Endothelial cell of umbilical vein (primary cell): ENCODE data around the gene NYAP2. TPM values are rescaled to one million over a fixed set of nuclear protein-coding genes. Genes with fewer than 3 reads are reported as not detected.

Experiments
- BruUV-seq: library from RNA; stranded (reverse); fragments of 400-500 nt; replicated peaks from 2 replicates; lab custom pipeline; 2021; lab: Mats Ljungman, UMichigan
- CTCF ChIA-PET: fragments of 300-600, 350-600 bp; sonication (Branson Sonifier 250); formaldehyde crosslinking; loops from one replicate; lab custom pipeline; 2021; ENCODE audit warnings: antibody characterized with exemption, inconsistent platforms; lab: Charles Lee
- POLR2A ChIA-PET: fragments of 300-600, 350-600 bp; sonication (Branson Sonifier 250); formaldehyde crosslinking; loops from one replicate; lab custom pipeline; 2021; ENCODE audit warnings: antibody characterized with exemption, inconsistent platforms; lab: Charles Lee
- DNase-seq: peaks from one replicate; pipeline ENCODE4 v3.0.0-alpha.2; 2011; ENCODE audit warnings: low read depth, low spot score
- FAIRE-seq: peaks from 2 replicates; lab custom pipeline; 2011; peaks lifted over from hg19 to GRCh38; lab: Jason Lieb, UNC
- H2AFZ ChIP-seq: 2 replicates; pipeline ENCODE4 v1.6.0; 2012; ENCODE audit warnings: low read depth, low read length, control low read depth, inconsistent platforms
- H3K27ac ChIP-seq: 2 replicates; pipeline ENCODE4 v1.5.1; 2011; ENCODE audit warnings: low read depth, mild to moderate bottlenecking, control low read depth, low read length, moderate library complexity; ENCODE audit not compliant: insufficient read depth
- H3K27me3 ChIP-seq, 2 experiments: 2 replicates each; pipeline versions ENCODE4 v1.6.0 to v1.6.1; 2011; ENCODE audit warnings: low read length in 2 of 2, mixed read lengths in 1 of 2; ENCODE audit not compliant: control insufficient read depth in 2 of 2, insufficient read depth in 2 of 2
- H3K36me3 ChIP-seq, 2 experiments: 2 replicates in 1 of 2; 3 replicates in 1 of 2; pipeline ENCODE4 v1.5.1; 2011; ENCODE audit warnings: low read length in 2 of 2, mild to moderate bottlenecking in 1 of 2, moderate library complexity in 1 of 2; ENCODE audit not compliant: control insufficient read depth in 2 of 2, insufficient read depth in 2 of 2; ENCODE audit errors: extremely low read depth in 1 of 2
- H3K4me1 ChIP-seq: 3 replicates; pipeline ENCODE4 v1.5.1; 2011; ENCODE audit warnings: mild to moderate bottlenecking, low read length; ENCODE audit not compliant: control insufficient read depth, insufficient read depth; ENCODE audit errors: extremely low read depth
- H3K4me2 ChIP-seq: 2 replicates; pipeline ENCODE4 v1.6.1; 2011; ENCODE audit warnings: low read length, control low read depth, mixed read lengths; ENCODE audit not compliant: insufficient read depth
- H3K4me3 ChIP-seq, 3 experiments: fragments of 200-600 bp in 1 of 3; sonication (generic), shearing (Covaris generic) in 1 of 3; replicated peaks in 1 of 3; 2 replicates each; pipeline ENCODE4 v1.5.1; 2011 to 2016; ENCODE audit warnings: control low read depth in 3 of 3, low read length in 3 of 3, mild to moderate bottlenecking in 2 of 3, inconsistent platforms in 1 of 3, low read depth in 1 of 3, moderate library complexity in 1 of 3; ENCODE audit not compliant: insufficient read depth in 1 of 3
- H3K79me2 ChIP-seq: 2 replicates; pipeline ENCODE4 v1.6.0; 2012; ENCODE audit warnings: low read length, inconsistent platforms; ENCODE audit not compliant: control insufficient read depth, insufficient read depth
- H3K9ac ChIP-seq: replicated peaks from 2 replicates; pipeline ENCODE3; 2011; ENCODE audit warnings: low read length, control low read depth; ENCODE audit not compliant: insufficient read depth; ENCODE audit errors: extremely low read depth
- H3K9me1 ChIP-seq: replicated peaks from 3 replicates; pipeline ENCODE4 v1.6.0; 2011; ENCODE audit warnings: mild to moderate bottlenecking, low read length; ENCODE audit not compliant: control insufficient read depth, insufficient read depth; ENCODE audit errors: extremely low read depth
- H3K9me3 ChIP-seq: replicated peaks from 2 replicates; pipeline ENCODE4 v1.5.1; 2012; ENCODE audit warnings: low read length, inconsistent platforms; ENCODE audit not compliant: control insufficient read depth, insufficient read depth
- H4K20me1 ChIP-seq: replicated peaks from 2 replicates; pipeline ENCODE3; 2011; ENCODE audit warnings: mild to moderate bottlenecking, low read length; ENCODE audit not compliant: control insufficient read depth, insufficient read depth; ENCODE audit errors: extremely low read depth
- CTCF ChIP-seq, 2 donors: IDR thresholded peaks; 1 replicate in 1 of 2; 2 replicates in 1 of 2; pipeline ENCODE4 v1.5.1; 2011; ENCODE audit warnings: low read length in 2 of 2, mild to moderate bottlenecking in 2 of 2, moderate library complexity in 2 of 2, control low read depth in 1 of 2, inconsistent platforms in 1 of 2, low read depth in 1 of 2; ENCODE audit not compliant: insufficient read depth in 1 of 2; ENCODE audit errors: extremely low read depth in 1 of 2
- EZH2 ChIP-seq: IDR thresholded peaks from 2 replicates; pipeline ENCODE4 v1.6.1; 2012; ENCODE audit warnings: borderline replicate concordance, low read depth, mild to moderate bottlenecking, moderate library complexity, low read length, inconsistent platforms; ENCODE audit not compliant: severe bottlenecking
- FOS ChIP-seq: IDR thresholded peaks from 2 replicates; pipeline ENCODE4 v1.6.1; 2011; ENCODE audit warnings: mild to moderate bottlenecking, low read length, moderate library complexity, borderline replicate concordance; ENCODE audit not compliant: insufficient read depth
- GATA2 ChIP-seq: IDR thresholded peaks from 2 replicates; pipeline ENCODE4 v1.7.0; 2011; ENCODE audit warnings: low read depth, mild to moderate bottlenecking, moderate library complexity, mixed read lengths, low read length; ENCODE audit not compliant: insufficient read length, insufficient read depth
- JUN ChIP-seq: IDR thresholded peaks from 2 replicates; pipeline ENCODE4 v1.6.1; 2011; ENCODE audit warnings: borderline replicate concordance, low read depth; ENCODE audit not compliant: insufficient read length, insufficient read depth
- MYC ChIP-seq: IDR thresholded peaks from one replicate; pipeline ENCODE4 v1.6.1; 2011; ENCODE audit warnings: mild to moderate bottlenecking, low read depth, low read length
- POLR2A ChIP-seq: IDR thresholded peaks from 2 replicates; pipeline ENCODE4 v1.6.1; 2012; ENCODE audit warnings: low read depth, mild to moderate bottlenecking, control low read depth, low read length
- POLR2AphosphoS5 ChIP-seq: IDR thresholded peaks from 2 replicates; pipeline ENCODE4 v1.6.1; 2012; ENCODE audit warnings: low read depth, mild to moderate bottlenecking, control low read depth, low read length, moderate library complexity; ENCODE audit not compliant: insufficient read depth
- dilution Hi-C: fragments of 300-500 bp; cut with MboI; formaldehyde crosslinking; loops from one replicate; pipeline ENCODE4 v1.15.0; 2019; ENCODE audit warnings: low sequenced_read_pairs; ENCODE audit not compliant: extremely low pct_ligation_motif_present
- intact Hi-C: fragments of 100-400 bp; cut with micrococcal nuclease; formaldehyde crosslinking; loops from one replicate; pipeline ENCODE4 v1.10.0; 2022
- polyA plus RNA-seq, 4 experiments: library from polyadenylated mRNA; depleted of rRNA in 3 of 4; stranded (reverse) in 3 of 4; unstranded in 1 of 4; fragments of >200 nt; gene quantifications; 2 replicates each; pipeline versions ENCODE4 v1.2.1 to v1.2.3, GENCODE V29; 2011 to 2012; ENCODE audit warnings: missing spikeins in 1 of 4
- total RNA-seq: library from RNA; stranded (reverse); gene quantifications from 2 replicates; pipeline ENCODE4 v1.2.3, GENCODE V29; 2021
- TF ChIP-seq, protein P1 (sequence below): IDR thresholded peaks from 2 replicates; pipeline ENCODE4 v1.6.1; 2011; ENCODE audit not compliant: insufficient read depth, insufficient read length

Gene NYAP2
- total and polyA plus RNA-seq, 2 donors (not counting 3 experiments of a cell fraction or from before 2014, with no cell fraction given) = not detected

DNA sequence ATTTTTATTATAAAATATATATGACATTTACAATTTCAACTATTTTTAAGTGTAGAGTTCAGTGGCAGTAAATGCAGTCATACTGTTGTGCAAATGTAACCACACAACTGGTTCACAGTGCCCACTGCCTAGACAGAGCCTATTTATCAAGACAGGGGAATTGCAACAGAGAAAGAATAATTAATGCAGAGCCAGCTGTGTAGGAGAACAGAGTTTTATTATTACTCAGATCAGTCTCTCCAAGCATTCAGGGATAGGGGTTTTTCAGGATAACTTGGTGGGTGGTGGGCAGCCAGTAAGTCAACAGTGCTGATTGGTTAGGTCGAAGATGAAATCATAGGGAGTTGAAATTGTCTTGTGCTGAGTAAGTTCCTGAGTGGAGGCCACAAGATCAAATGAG lies 200.3 kb downstream of the NYAP2 start:
- dilution Hi-C loops = no loop called here
- ChIA-PET POLR2A (no interaction called here), CTCF (no interaction called here)
- Histone ChIP-seq H4K20me1 (no peaks in the 10 kb centered on the region), H2AFZ (no peak overlapping the region), H3K4me1 (no peaks in the 10 kb centered on the region), H3K9me1 (no peaks in the 10 kb centered on the region), H3K4me2 (no peak overlapping the region), H3K4me3 (no peak overlapping the region), H3K9me3 (peaks cover 2% of the 10 kb centered on the region), H3K27ac (no peak overlapping the region), H3K9ac (no peak overlapping the region), H3K27me3 (no peaks in the 10 kb centered on the region), H3K36me3 (no peaks in the 10 kb centered on the region), H3K79me2 (no peaks in the 10 kb centered on the region)
- intact Hi-C loops = no loop called here
- TF ChIP-seq POLR2AphosphoS5 (no peak), MYC (no peak), EZH2 (no peak), JUN (no peak), POLR2A (no peak), CTCF (IDR thresholded peaks at IDR 0.05; ENCODE audit: extremely low read depth in 1 of 2, insufficient read depth in 1 of 2, low read depth in 1 of 2, low read length in 2 of 2) (no peak), FOS (no peak), GATA2 (no peak)
- TF ChIP-seq, protein P1, sequence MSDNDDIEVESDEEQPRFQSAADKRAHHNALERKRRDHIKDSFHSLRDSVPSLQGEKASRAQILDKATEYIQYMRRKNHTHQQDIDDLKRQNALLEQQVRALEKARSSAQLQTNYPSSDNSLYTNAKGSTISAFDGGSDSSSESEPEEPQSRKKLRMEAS = no peak
- DNase-seq (no peak), FAIRE-seq (no peak)
- no TSS peak for BruUV-seq
